ENCODE results near the gene WDR70. TPM values are rescaled to one million over a fixed set of nuclear protein-coding genes. Genes with fewer than 3 reads are reported as not detected.

WDR70 gene
- total and polyA plus RNA-seq, 3 donors from 2014 or later, result 25.3 to 27.6 (median 25.5) TPM

- intact Hi-C loops (cut with DNase I; ENCODE audit: low total_unique reads), result no loop called here
- H3K4me3 ChIP-seq, result no peak overlapping the region
- TF ChIP-seq POLR2A (IDR thresholded peaks at IDR 0.05) (no peak), CTCF (IDR thresholded peaks at IDR 0.05) (no peak)
- no peaks in the 10 kb centered on the region for H3K4me1 ChIP-seq
- no peaks in the 10 kb centered on the region for H3K9me3 ChIP-seq
- no peak for DNase-seq
- no peaks in the 10 kb centered on the region for H3K27me3 ChIP-seq
- no peak overlapping the region for H3K27ac ChIP-seq
- H3K36me3 ChIP-seq (ENCODE audit: low read depth, missing control alignments), result no peaks in the 10 kb centered on the region
These were observed 315.7 kb downstream of the WDR70 start for GRCh38 chr5:37694867-37695266.

- intact Hi-C loops (cut with DNase I; ENCODE audit: low total_unique reads), result no loop called here
- no peak for DNase-seq
- Histone ChIP-seq H3K36me3 (ENCODE audit: low read depth, missing control alignments) (no peaks in the 10 kb centered on the region), H3K4me3 (no peak overlapping the region), H3K9me3 (no peaks in the 10 kb centered on the region), H3K27ac (no peak overlapping the region), H3K4me1 (no peaks in the 10 kb centered on the region), H3K27me3 (no peaks in the 10 kb centered on the region)
- WGBS, 2 donors, result 82 to 92% methylated on average over 3 of the region's 3 CpGs
- TF ChIP-seq POLR2A (IDR thresholded peaks at IDR 0.05) (no peak), CTCF (IDR thresholded peaks at IDR 0.05) (no peak)
These were observed 316.5 kb downstream of the WDR70 start for GRCh38 chr5:37695647-37696046.

- 89 to 95% methylated on average over 2 to 5 of the region's 5 CpGs for WGBS, 2 donors
- Histone ChIP-seq H3K36me3 (ENCODE audit: low read depth, missing control alignments) (no peaks in the 10 kb centered on the region), H3K4me1 (no peaks in the 10 kb centered on the region), H3K27me3 (no peaks in the 10 kb centered on the region), H3K9me3 (no peaks in the 10 kb centered on the region), H3K27ac (no peak overlapping the region), H3K4me3 (no peak overlapping the region)
- no peak for TF ChIP-seq CTCF (IDR thresholded peaks at IDR 0.05)
- TF ChIP-seq POLR2A (IDR thresholded peaks at IDR 0.05), result no peak
- intact Hi-C loops (cut with DNase I; ENCODE audit: low total_unique reads), result no loop called here
- DNase-seq, result no peak
These were observed 317.3 kb downstream of the WDR70 start for GRCh38 chr5:37696190-37697021.

GRCh38 chr5:37701868-37702267 is 322.8 kb downstream of the WDR70 start:
- H3K27ac ChIP-seq, result no peak overlapping the region
- H3K9me3 ChIP-seq, result no peaks in the 10 kb centered on the region
- 46 to 48% methylated on average over 2 of the region's 2 CpGs for WGBS, 2 donors
- TF ChIP-seq POLR2A (IDR thresholded peaks at IDR 0.05), result no peak
- no peak for TF ChIP-seq CTCF (IDR thresholded peaks at IDR 0.05)
- no peaks in the 10 kb centered on the region for H3K4me1 ChIP-seq
- DNase-seq, result no peak
- H3K36me3 ChIP-seq (ENCODE audit: low read depth, missing control alignments), result no peaks in the 10 kb centered on the region
- intact Hi-C loops (cut with DNase I; ENCODE audit: low total_unique reads), result no loop called here
- H3K4me3 ChIP-seq, result no peak overlapping the region
- no peaks in the 10 kb centered on the region for H3K27me3 ChIP-seq

- Histone ChIP-seq H3K9me3 (no peaks in the 10 kb centered on the region), H3K4me1 (no peaks in the 10 kb centered on the region), H3K4me3 (no peak overlapping the region), H3K36me3 (ENCODE audit: low read depth, missing control alignments) (no peaks in the 10 kb centered on the region), H3K27me3 (no peaks in the 10 kb centered on the region), H3K27ac (no peak overlapping the region)
- intact Hi-C loops (cut with DNase I; ENCODE audit: low total_unique reads), result no loop called here
- 84 to 96% methylated on average over 4 of the region's 4 CpGs for WGBS, 2 donors
- no peak for TF ChIP-seq POLR2A (IDR thresholded peaks at IDR 0.05)
- TF ChIP-seq CTCF (IDR thresholded peaks at IDR 0.05), result no peak
- DNase-seq, result no peak
These were observed 324.7 kb downstream of the WDR70 start for GRCh38 chr5:37703841-37704241.
